NCI-H2171 (cell line): Measurements from ENCODE around the gene EHMT1.

ENCODE experiments used
- DNase-seq: peaks from one replicate; lab custom pipeline; 2025; lab: John Stamatoyannopoulos, UW

Gene EHMT1

DNA sequence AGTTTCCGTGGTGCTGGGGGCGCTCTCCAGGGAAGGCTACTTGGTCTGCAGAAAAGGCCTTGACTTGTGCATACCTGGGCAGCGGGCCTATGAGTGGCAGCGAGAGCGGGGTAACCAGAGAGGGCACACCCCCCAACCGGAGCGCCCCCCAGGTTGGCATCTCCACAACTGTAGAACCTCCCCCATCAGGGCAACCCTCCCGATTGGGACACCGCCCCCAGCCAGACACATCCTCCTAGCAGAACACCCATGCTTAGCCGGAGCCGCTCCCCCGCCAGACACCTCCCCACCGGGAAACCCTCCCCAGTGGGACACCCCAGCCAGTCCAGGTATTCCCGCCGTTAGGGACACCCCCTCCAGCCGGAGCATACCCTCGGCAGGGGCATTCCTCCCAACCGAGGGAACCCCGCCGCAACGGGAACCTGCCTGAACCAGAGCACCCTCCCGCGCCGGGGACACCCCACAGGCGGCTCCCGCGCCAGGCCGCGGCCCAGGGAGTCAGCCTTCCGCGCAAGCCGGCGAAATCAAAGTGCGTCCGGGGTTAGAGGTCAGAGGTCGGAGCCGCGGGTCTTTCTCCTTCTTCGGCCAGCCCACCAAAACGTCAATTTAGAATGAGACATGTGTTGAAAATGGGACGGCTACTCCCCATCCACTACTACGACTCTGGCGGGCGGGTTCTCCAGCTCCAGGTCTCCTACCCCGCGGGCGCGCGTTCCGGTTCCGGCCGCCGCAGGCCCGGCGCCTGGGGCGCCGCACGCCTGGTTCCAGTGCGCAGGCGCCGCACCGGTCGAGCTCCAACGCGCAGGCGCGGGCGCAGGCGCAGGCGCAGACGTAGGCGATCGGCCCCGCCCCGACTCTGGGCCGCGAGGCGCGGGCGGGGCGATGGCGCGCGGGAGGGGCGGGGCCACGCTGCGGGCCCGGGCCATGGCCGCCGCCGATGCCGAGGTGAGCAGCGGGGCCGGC lies at the start of gene EHMT1:
EHMT1 (plus strand) TSS at position 901 of the 963 bp plus-strand sequence; CDS start at position 925, 24 bp downstream.
- peak; percentile 92 for DNase-seq

DNA sequence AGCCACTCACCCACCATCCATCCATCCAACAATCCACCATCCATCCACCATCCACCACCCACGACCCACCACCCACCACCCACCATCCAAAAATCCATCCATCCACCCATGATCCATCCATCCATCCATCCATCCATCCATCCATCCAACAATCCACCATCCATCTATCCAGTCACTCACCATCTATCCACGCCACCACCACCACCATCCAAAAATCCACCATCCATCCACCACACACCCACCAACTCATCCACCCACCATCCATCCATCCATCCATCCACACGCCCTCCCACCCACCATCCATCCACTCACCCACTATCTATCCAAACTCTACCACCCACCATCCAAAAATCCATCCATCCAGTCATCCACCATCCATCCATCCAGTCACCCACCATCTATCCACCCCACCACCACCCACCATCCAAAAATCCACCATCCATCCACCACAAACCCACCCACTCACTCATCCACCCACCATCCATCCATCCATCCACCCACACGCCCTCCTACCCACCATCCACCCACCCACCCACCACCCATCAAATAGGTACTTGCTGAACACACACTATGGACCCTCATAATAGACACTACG lies 49.1 kb upstream of the EHMT1 start:
- DNase-seq = no peak

DNA sequence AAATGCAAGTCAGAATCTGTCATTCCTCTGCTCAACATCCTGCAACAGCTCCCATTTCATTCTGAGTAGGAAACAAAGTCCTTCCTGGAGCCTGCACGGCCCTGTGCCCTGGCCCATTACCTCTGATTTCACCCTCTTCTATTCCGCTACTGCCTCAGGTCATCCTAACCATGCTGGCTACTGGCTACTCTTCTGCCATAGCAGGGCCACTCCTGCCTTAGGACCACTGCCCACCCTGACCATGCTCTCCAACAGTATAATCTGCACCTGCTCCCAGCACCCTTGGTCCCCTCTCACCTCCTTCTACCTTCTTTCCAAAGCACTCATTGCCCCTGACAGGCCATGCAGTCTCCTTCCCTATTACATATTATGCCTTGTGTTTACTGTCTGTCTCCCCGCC lies 48.2 kb upstream of the EHMT1 start:
- no peak for DNase-seq

DNA sequence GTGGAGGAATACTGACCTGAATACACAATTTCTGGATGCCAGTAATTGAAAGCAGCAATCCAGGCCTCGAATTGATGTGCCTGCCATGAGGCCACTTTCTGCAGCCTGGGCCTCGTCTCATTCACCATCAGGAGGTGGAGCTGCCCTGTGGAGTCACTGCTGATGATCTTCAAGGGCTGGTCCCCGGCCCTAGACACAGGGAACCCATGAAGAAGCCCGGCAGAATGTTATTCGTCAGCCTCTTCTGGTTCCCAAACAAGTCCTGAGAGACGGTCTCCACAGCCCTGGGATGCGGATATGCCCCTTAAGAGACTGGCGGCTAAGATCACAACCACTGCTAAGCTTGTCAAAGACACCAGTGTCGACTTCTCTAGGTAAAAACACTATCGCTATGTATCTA lies 44.6 kb upstream of the EHMT1 start:
- no peak for DNase-seq

DNA sequence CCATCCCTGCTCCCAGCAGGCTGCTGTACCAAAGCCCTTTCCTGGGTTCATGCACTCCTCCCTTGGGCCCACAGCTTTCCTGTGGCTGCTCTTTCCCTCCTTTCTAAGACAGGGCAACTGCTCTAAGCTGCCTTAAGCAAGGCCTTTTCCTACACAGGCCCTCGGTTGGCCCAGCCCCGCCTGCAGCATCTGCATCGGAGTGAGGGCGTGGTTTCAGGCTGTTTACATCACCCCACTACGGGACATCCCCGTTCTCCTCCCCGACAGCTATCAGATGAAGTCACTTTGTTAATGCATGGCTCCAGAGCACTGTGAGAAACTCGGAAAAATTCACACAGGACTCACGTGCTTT lies 43.5 kb upstream of the EHMT1 start:
- no peak for DNase-seq

GRCh38 chr9:137575716-137576411 lies 42.9 kb upstream of the EHMT1 start:
- DNase-seq = no peak

- peak; percentile 97 for DNase-seq
Measured at GRCh38 chr9:137578518-137579258, 40.1 kb upstream of the EHMT1 start, which contains the start of gene DPH7. Gene DPH7 (minus strand): TSS chr9:137578925. CDS start chr9:137578777, 148 bp downstream.

- DNase-seq = no peak
Measured at GRCh38 chr9:137579259-137579604, 39.6 kb upstream of the EHMT1 start.

GRCh38 chr9:137580209-137580953 lies 38.4 kb upstream of the EHMT1 start:
- no peak for DNase-seq

DNA sequence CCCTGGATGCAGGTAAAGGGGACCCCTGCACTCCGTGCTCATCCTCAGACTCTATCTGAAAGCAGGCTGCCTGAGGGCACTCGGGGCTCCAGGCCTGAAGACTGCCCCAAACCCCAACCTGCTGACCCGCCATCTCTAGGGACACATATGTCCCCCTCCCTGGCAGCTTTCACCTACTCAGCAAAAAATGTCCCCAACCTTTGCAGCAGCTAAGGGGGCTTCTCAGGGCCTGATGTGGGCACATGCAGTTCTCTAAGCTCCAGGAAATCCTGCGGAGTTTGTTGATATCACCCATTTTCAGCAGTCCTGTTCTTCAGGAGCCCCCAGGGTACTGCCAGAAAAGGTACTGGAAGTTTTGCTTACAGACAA lies 37.9 kb upstream of the EHMT1 start:
- DNase-seq = no peak

DNA sequence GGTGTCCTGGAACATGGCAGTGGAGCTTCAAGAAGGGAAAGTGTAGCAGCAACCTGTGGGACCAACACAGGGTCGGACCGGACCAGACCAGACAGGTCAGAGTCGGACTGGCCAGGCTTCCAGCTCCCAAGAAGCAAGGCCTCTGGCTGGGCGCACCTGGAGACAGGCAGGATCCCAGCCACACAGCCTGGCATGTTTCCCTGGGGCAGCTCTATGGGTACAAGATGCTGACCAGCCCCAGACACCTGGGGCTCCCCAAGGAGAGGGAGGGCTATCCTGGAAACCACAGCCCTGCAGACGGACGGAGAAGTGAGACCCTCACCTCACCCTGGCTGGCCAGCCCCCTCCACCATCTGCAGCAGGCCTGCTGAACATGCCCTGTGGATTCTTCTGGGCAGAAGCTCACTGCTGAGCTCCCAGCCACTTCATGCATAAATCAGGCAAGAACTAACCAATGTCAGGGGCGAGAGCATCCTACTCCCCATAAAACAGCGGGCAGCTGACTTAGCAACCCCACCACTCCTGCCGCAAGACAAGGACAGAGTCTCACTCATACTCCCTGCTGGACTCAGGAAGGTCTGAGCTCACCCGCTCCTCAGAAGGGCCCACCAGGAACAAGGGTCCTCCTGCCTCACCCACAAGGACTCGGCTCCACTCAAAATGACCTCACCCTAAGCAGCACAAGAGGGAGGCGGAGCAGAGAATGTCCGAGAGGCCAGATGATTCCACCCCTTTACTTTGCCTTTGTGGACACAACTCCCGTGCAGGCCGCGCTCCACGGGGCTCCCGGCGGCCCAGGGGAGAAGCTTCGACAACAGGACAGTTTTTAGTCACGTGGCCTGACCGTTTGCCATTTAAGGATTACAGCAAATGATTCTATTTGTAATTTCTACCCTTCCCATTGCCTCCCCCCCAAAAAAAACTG lies 37.2 kb upstream of the EHMT1 start:
- no peak for DNase-seq

DNA sequence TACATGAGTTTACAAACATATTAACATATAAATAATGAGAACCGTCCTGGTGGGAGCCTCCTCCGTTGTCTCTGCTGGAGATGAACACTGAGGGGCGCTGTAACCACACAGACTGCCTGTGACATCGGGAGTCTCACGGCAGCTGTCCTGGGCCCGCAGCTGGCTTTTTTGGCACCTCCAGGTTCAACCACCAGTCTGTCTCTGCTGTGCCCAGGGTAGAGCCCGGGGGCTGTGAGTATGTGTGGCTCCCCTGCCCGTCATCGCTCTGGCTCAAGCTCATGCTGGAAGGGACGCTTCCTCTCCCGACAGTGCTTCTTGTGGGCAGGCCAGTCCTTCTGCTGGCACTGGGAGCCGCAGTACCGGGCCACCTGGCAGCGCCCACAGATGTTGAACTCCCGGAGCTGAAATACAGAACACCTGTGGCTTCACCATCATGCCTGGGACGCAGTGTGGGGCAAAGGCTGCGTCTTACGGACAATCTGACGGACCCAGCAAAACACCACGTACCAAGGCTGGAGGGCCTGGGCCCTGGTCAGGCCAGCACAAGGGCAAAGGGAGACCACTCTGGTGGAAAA lies 36.4 kb upstream of the EHMT1 start:
- DNase-seq = no peak

GRCh38 chr9:137583347-137583746 lies 35.5 kb upstream of the EHMT1 start:
- DNase-seq = no peak

- no peak for DNase-seq
Measured at GRCh38 chr9:137583957-137584356, 34.8 kb upstream of the EHMT1 start.

GRCh38 chr9:137586854-137587253 lies 32.0 kb upstream of the EHMT1 start:
- DNase-seq = no peak

GRCh38 chr9:137588311-137588710 lies 30.5 kb upstream of the EHMT1 start:
- no peak for DNase-seq

- DNase-seq = no peak
Measured at GRCh38 chr9:137588891-137589290, 29.9 kb upstream of the EHMT1 start.

DNA sequence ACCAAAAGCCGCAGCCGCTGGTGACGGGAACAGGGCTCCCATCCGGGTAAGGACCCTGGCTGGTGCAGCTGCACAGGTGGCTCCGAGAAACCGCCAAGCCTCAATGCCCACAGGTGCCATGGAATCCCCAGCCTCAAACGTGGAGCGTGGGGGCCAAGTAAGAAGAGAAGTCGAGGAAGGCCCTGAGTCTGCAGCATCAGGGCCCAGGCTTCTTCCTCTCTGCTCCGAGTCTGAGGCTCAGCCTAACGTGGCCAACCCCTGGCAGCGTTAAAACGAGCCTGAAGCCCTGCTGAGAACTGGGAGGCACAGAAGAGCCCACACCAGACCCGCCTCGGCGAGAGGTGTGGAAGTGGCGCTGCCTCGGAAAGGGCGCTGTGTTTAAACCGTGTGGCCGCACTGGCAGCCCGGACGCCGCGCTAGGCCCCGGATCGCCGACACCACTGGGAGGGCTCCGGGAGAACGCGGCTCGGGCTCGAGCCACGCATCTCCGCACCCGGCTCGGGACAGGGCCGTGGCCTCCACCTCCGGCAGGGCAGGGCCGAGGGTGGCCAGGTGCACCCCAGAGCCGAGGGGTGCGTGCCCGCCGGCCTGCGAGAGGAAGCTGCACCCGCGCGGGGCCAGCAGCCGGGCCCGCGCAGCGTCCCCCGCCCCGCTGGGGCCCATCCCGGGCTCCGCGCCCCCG lies 29.2 kb upstream of the EHMT1 start:
- DNase-seq = no peak

DNA sequence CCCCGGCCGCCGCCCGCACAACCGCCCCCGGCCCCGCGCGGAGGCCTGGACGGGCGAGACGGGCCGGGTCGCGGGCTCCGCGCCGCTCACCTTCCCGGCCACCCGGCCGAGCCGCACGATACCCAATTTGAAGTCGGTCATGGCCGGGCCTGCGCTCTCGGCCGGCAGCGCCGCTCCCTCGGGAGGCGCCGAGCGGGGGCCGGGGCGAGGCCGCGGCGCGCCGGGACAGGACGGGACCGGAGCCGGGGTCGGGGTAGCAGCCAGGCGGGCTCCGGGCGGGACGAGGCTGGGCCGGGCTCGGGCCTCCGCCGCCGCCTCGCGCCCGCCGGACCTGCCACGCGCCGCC lies 28.7 kb upstream of the EHMT1 start:
- no peak for DNase-seq
